GM23338 (cell line): ENCODE measurements around the gene RAB19. TPM values are rescaled to one million over a fixed set of nuclear protein-coding genes. Genes with fewer than 3 reads are reported as not detected.

Source experiments
- ATAC-seq: fragments of 200-7000 bp; cut with Tn5 transposase; 3 replicates; pipeline ENCODE4 v1.9.1; 2020
- DNase-seq: peaks from one replicate; pipeline ENCODE4 v3.0.0-alpha.2; 2015; ENCODE audit warnings: low spot score
- H2AFZ ChIP-seq: fragments of 200-600 bp; sonication (generic); 2 replicates; pipeline ENCODE4 v1.8.0; 2016; ENCODE audit warnings: antibody characterized with exemption, mild to moderate bottlenecking, moderate library complexity
- H3F3A ChIP-seq: fragments of 200-600 bp; sonication (generic); replicated peaks from 2 replicates; pipeline ENCODE4 v1.8.0; 2017; ENCODE audit warnings: antibody characterized with exemption, mixed run types, low read depth
- H3K27ac ChIP-seq: fragments of 200-600 bp; sonication (generic); 2 replicates; pipeline ENCODE4 v1.6.1; 2016; ENCODE audit warnings: low read depth
- H3K27me3 ChIP-seq: fragments of 200-600 bp; sonication (generic); 2 replicates; pipeline ENCODE4 v1.8.0; 2016; ENCODE audit warnings: mild to moderate bottlenecking, mixed run types, moderate library complexity; ENCODE audit not compliant: insufficient read depth
- H3K36me3 ChIP-seq: fragments of 200-600 bp; sonication (generic); 2 replicates; pipeline ENCODE4 v1.8.0; 2016; ENCODE audit warnings: mild to moderate bottlenecking; ENCODE audit not compliant: insufficient read depth
- H3K4me1 ChIP-seq: fragments of 200-600 bp; sonication (generic); 2 replicates; pipeline ENCODE4 v1.8.0; 2016; ENCODE audit warnings: mild to moderate bottlenecking, moderate library complexity; ENCODE audit not compliant: insufficient read depth
- H3K4me2 ChIP-seq: fragments of 200-600 bp; sonication (generic); 2 replicates; pipeline ENCODE4 v1.7.1; 2017; ENCODE audit warnings: mixed run types
- H3K4me3 ChIP-seq: fragments of 200-600 bp; sonication (generic); 2 replicates; pipeline ENCODE4 v1.6.1; 2016; ENCODE audit warnings: mixed run types
- H3K79me2 ChIP-seq: fragments of 200-600 bp; sonication (generic); replicated peaks from 2 replicates; pipeline ENCODE4 v1.8.0; 2017; ENCODE audit warnings: mild to moderate bottlenecking; ENCODE audit not compliant: insufficient read depth
- H3K9me2 ChIP-seq: fragments of 200-600 bp; sonication (generic); 2 replicates; pipeline ENCODE4 v1.8.0; 2017; ENCODE audit not compliant: insufficient read depth
- H4K20me1 ChIP-seq: fragments of 200-600 bp; sonication (generic); replicated peaks from 2 replicates; pipeline ENCODE4 v1.8.0; 2017; ENCODE audit warnings: mild to moderate bottlenecking; ENCODE audit not compliant: insufficient read depth
- H3K27ac Mint-ChIP-seq: 2 replicates; pipeline ENCODE4 v1.8.0; 2020; ENCODE audit warnings: inconsistent platforms, mild to moderate bottlenecking, moderate library complexity, mixed read lengths
- H3K27me3 Mint-ChIP-seq: 3 replicates; pipeline ENCODE4 v1.8.0; 2022; ENCODE audit warnings: low read depth, mild to moderate bottlenecking, moderate library complexity, mixed read lengths, inconsistent platforms; ENCODE audit not compliant: insufficient read depth, poor library complexity
- H3K36me3 Mint-ChIP-seq: 3 replicates; pipeline ENCODE4 v1.8.0; 2021; ENCODE audit warnings: low read depth, mild to moderate bottlenecking, inconsistent platforms, moderate library complexity, mixed read lengths
- H3K4me1 Mint-ChIP-seq: 3 replicates; pipeline ENCODE4 v1.8.0; 2020; ENCODE audit warnings: mild to moderate bottlenecking, inconsistent platforms, mixed read lengths
- H3K4me3 Mint-ChIP-seq: 3 replicates; pipeline ENCODE4 v1.8.0; 2021; ENCODE audit warnings: moderate library complexity, mild to moderate bottlenecking, inconsistent platforms, mixed read lengths
- H3K9me3 Mint-ChIP-seq: 3 replicates; pipeline ENCODE4 v1.8.0; 2020; ENCODE audit warnings: moderate library complexity, mild to moderate bottlenecking, inconsistent platforms, mixed read lengths
- CREB1 ChIP-seq: fragments of 250-450 bp; sonication (Bioruptor Pico); IDR thresholded peaks from 2 replicates; pipeline ENCODE4 v1.5.0; 2020; ENCODE audit warnings: low read depth, mild to moderate bottlenecking, moderate library complexity
- EZH2 ChIP-seq: fragments of 200-600 bp; sonication (generic); IDR thresholded peaks from one replicate; pipeline ENCODE4 v1.8.0; 2017; ENCODE audit warnings: antibody characterized with exemption, mild to moderate bottlenecking, low read depth; ENCODE audit not compliant: unreplicated experiment
- EZH2phosphoT487 ChIP-seq: fragments of 200-600 bp; sonication (generic); IDR thresholded peaks from one replicate; pipeline ENCODE4 v1.8.1; 2018; ENCODE audit warnings: antibody characterized with exemption; ENCODE audit not compliant: unreplicated experiment
- JUNB ChIP-seq: IDR thresholded peaks from one replicate; pipeline ENCODE4 v1.6.1; 2016; ENCODE audit warnings: antibody characterized with exemption; ENCODE audit not compliant: unreplicated experiment
- NANOG ChIP-seq: IDR thresholded peaks from 2 replicates; pipeline ENCODE4 v1.6.1; 2016; ENCODE audit warnings: antibody characterized with exemption, borderline replicate concordance
- POLR2AphosphoS5 ChIP-seq: IDR thresholded peaks from 2 replicates; pipeline ENCODE4 v1.6.1; 2016; ENCODE audit warnings: antibody characterized with exemption, low read depth
- STAT1 ChIP-seq: IDR thresholded peaks from one replicate; pipeline ENCODE4 v1.6.1; 2016; ENCODE audit warnings: antibody characterized with exemption; ENCODE audit not compliant: unreplicated experiment
- ZNF114 ChIP-seq: fragments of 250-450 bp; sonication (Bioruptor Pico); IDR thresholded peaks from 2 replicates; pipeline ENCODE4 v1.5.0; 2020; ENCODE audit warnings: mild to moderate bottlenecking, moderate library complexity
- ZNF331 ChIP-seq: fragments of 250-450 bp; sonication (Bioruptor Pico); IDR thresholded peaks from 2 replicates; pipeline ENCODE4 v1.5.0; 2020; ENCODE audit warnings: low read depth, mild to moderate bottlenecking, moderate library complexity
- polyA plus RNA-seq: library from polyadenylated mRNA; unstranded; fragments of >200 nt; fragmentation: Nextera tagmentation; extraction: Ambion mirVana; gene quantifications from 2 replicates; pipeline ENCODE4 v1.2.1, GENCODE V29; 2016
- total RNA-seq: library from RNA; depleted of rRNA; stranded (reverse); fragments of >200 nt; shearing (Covaris generic); gene quantifications from 2 replicates; pipeline ENCODE4 v1.2.3, GENCODE V29; 2014
- TF ChIP-seq, protein P1 (sequence below): IDR thresholded peaks from 2 replicates; pipeline ENCODE4 v1.6.1; 2016; ENCODE audit warnings: antibody characterized with exemption
- TF ChIP-seq, protein P2 (sequence below), 2 experiments: fragments of 200-600 bp in 1 of 2; sonication (generic) in 1 of 2; conservative IDR thresholded peaks; 2 replicates each; pipeline versions ENCODE4 v1.5.1 to v1.6.1; 2016 to 2017; ENCODE audit warnings: antibody characterized with exemption in 2 of 2, low read depth in 2 of 2, mild to moderate bottlenecking in 2 of 2, moderate library complexity in 1 of 2
- TF ChIP-seq, protein P3 (sequence below): fragments of 250-450 bp; sonication (Bioruptor Pico); IDR thresholded peaks from 2 replicates; pipeline ENCODE4 v1.5.0; 2020; ENCODE audit warnings: mild to moderate bottlenecking, moderate library complexity

Gene RAB19
- total and polyA plus RNA-seq, 2 experiments from 2014 or later: 2.5 to 5.2 TPM

DNA sequence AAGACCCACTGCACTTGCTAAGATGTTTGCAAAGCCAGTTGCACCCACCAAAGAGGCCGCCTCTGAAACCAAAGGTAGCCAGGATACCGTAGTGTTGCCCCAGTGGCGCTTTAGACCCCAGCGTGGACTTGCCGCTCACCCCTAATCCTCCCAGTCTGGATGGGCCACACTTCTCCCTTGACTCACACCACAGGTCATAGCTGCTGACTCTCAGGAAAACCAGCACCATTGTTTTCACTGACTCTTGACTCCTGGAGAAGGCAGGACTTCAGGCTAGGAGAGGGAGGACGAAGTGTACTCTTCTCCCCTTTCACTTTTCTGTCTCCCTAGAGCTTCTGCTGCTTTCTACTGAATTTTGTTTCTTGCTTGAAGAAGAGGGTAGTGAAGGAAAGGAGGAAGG, 22.3 kb downstream of the RAB19 start (continued):
- TF ChIP-seq, protein P1, sequence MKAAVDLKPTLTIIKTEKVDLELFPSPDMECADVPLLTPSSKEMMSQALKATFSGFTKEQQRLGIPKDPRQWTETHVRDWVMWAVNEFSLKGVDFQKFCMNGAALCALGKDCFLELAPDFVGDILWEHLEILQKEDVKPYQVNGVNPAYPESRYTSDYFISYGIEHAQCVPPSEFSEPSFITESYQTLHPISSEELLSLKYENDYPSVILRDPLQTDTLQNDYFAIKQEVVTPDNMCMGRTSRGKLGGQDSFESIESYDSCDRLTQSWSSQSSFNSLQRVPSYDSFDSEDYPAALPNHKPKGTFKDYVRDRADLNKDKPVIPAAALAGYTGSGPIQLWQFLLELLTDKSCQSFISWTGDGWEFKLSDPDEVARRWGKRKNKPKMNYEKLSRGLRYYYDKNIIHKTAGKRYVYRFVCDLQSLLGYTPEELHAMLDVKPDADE: no peak
- TF ChIP-seq POLR2AphosphoS5 (no peak), STAT1 (no peak), CREB1 (CRISPR knock-in tag) (no peak), JUNB (no peak), ZNF331 (CRISPR knock-in tag) (no peak), NANOG (no peak)

DNA sequence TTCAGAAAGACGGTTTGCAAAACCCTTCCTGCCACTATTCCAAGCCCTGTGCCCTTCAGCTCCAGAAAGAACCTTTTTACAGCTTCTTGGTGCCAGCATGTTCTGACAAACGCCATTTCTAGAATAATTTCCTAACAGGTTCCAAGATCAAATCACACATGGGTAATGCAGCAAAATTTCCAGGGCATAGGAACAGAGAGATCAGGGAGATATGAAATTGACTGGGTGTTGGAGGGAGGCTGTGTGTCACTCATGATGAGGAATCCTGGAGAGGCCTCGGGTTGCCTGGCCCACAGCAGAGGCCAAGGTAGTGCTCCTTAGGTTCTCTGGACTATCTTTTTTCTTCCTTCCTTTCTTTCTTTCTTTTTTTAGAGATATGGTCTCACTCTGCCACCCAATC, 29.5 kb downstream of the RAB19 start:
- H2AFZ ChIP-seq: no peak overlapping the region
- DNase-seq: no peak
- no peak overlapping the region for H3K4me3 ChIP-seq
- no peak for ATAC-seq
- H3K27ac ChIP-seq: no peak overlapping the region
- H3K4me2 ChIP-seq: no peak overlapping the region
- Mint-ChIP-seq H3K4me1 (no peaks in the 10 kb centered on the region), H3K9me3 (peaks cover 4% of the 10 kb centered on the region; the same call in 2 of the 3 replicates), H3K27ac (no peak overlapping the region), H3K36me3 (peaks cover 12% of the 10 kb centered on the region; the same call in 2 of the 3 replicates), H3K27me3 (peaks cover 5% of the 10 kb centered on the region), H3K4me3 (no peak overlapping the region)
- H3K4me1 ChIP-seq: no peaks in the 10 kb centered on the region
- H3K9me2 ChIP-seq: no peaks in the 10 kb centered on the region
- H4K20me1 ChIP-seq: no peaks in the 10 kb centered on the region
- no peaks in the 10 kb centered on the region for H3K79me2 ChIP-seq
- H3F3A ChIP-seq: 0 out of 2 replicates have a peak, but pooled peaks cover 3% of the 10 kb centered on the region
- no peaks in the 10 kb centered on the region for H3K27me3 ChIP-seq
- H3K36me3 ChIP-seq: no peaks in the 10 kb centered on the region
- no peak for TF ChIP-seq CREB1 (CRISPR knock-in tag)
- no peak for TF ChIP-seq EZH2phosphoT487
- TF ChIP-seq NANOG: no peak
- TF ChIP-seq, protein P2, sequence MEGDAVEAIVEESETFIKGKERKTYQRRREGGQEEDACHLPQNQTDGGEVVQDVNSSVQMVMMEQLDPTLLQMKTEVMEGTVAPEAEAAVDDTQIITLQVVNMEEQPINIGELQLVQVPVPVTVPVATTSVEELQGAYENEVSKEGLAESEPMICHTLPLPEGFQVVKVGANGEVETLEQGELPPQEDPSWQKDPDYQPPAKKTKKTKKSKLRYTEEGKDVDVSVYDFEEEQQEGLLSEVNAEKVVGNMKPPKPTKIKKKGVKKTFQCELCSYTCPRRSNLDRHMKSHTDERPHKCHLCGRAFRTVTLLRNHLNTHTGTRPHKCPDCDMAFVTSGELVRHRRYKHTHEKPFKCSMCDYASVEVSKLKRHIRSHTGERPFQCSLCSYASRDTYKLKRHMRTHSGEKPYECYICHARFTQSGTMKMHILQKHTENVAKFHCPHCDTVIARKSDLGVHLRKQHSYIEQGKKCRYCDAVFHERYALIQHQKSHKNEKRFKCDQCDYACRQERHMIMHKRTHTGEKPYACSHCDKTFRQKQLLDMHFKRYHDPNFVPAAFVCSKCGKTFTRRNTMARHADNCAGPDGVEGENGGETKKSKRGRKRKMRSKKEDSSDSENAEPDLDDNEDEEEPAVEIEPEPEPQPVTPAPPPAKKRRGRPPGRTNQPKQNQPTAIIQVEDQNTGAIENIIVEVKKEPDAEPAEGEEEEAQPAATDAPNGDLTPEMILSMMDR (conservative IDR thresholded peaks at IDR 0.05; ENCODE audit: low read depth in 2 of 2): no peak
- no peak for TF ChIP-seq ZNF114 (CRISPR knock-in tag)
- no peak for TF ChIP-seq ZNF331 (CRISPR knock-in tag)
- TF ChIP-seq, protein P3, sequence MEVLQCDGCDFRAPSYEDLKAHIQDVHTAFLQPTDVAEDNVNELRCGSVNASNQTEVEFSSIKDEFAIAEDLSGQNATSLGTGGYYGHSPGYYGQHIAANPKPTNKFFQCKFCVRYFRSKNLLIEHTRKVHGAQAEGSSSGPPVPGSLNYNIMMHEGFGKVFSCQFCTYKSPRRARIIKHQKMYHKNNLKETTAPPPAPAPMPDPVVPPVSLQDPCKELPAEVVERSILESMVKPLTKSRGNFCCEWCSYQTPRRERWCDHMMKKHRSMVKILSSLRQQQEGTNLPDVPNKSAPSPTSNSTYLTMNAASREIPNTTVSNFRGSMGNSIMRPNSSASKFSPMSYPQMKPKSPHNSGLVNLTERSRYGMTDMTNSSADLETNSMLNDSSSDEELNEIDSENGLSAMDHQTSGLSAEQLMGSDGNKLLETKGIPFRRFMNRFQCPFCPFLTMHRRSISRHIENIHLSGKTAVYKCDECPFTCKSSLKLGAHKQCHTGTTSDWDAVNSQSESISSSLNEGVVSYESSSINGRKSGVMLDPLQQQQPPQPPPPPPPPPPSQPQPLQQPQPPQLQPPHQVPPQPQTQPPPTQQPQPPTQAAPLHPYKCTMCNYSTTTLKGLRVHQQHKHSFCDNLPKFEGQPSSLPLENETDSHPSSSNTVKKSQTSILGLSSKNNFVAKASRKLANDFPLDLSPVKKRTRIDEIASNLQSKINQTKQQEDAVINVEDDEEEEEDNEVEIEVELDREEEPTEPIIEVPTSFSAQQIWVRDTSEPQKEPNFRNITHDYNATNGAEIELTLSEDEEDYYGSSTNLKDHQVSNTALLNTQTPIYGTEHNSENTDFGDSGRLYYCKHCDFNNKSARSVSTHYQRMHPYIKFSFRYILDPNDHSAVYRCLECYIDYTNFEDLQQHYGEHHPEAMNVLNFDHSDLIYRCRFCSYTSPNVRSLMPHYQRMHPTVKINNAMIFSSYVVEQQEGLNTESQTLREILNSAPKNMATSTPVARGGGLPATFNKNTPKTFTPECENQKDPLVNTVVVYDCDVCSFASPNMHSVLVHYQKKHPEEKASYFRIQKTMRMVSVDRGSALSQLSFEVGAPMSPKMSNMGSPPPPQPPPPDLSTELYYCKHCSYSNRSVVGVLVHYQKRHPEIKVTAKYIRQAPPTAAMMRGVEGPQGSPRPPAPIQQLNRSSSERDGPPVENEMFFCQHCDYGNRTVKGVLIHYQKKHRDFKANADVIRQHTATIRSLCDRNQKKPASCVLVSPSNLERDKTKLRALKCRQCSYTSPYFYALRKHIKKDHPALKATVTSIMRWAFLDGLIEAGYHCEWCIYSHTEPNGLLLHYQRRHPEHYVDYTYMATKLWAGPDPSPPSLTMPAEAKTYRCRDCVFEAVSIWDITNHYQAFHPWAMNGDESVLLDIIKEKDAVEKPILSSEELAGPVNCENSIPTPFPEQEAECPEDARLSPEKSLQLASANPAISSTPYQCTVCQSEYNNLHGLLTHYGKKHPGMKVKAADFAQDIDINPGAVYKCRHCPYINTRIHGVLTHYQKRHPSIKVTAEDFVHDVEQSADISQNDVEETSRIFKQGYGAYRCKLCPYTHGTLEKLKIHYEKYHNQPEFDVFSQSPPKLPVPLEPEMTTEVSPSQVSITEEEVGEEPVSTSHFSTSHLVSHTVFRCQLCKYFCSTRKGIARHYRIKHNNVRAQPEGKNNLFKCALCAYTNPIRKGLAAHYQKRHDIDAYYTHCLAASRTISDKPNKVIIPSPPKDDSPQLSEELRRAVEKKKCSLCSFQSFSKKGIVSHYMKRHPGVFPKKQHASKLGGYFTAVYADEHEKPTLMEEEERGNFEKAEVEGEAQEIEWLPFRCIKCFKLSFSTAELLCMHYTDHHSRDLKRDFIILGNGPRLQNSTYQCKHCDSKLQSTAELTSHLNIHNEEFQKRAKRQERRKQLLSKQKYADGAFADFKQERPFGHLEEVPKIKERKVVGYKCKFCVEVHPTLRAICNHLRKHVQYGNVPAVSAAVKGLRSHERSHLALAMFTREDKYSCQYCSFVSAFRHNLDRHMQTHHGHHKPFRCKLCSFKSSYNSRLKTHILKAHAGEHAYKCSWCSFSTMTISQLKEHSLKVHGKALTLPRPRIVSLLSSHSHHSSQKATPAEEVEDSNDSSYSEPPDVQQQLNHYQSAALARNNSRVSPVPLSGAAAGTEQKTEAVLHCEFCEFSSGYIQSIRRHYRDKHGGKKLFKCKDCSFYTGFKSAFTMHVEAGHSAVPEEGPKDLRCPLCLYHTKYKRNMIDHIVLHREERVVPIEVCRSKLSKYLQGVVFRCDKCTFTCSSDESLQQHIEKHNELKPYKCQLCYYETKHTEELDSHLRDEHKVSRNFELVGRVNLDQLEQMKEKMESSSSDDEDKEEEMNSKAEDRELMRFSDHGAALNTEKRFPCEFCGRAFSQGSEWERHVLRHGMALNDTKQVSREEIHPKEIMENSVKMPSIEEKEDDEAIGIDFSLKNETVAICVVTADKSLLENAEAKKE (CRISPR knock-in tag): no peak
- TF ChIP-seq POLR2AphosphoS5: no peak
- TF ChIP-seq, protein P1: no peak
- no peak for TF ChIP-seq JUNB
- TF ChIP-seq STAT1: no peak
- TF ChIP-seq EZH2: no peak
